Measurements from ENCODE around the gene ZYG11B.

The ZYG11B gene

DNA sequence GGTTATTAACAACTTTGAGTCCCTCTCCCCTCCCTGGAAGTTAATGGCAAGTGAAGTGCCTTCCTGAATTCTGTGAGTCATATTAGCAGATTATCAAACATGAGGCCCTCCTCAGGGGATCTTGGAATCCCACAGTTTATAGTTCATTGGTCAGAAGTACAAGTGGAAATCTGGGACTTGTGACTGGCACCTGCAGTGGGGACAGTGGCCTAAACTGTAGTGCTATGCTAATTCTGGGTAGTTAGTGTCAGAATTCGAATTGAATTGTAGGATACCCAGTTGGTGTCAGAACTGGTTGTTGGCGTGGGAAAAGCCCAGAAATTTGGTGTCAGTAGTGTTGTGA lies 26.2 kb downstream of the ZYG11B start:
- Histone ChIP-seq H3K4me3 (ENCODE audit: low read depth in 1 of 2, low read length in 2 of 2) (no peak overlapping the region), H3K27me3 (ENCODE audit: insufficient read depth, low read length, poor library complexity) (no peaks in the 10 kb centered on the region), H3K4me1 (ENCODE audit: insufficient read depth, low read length) (no peaks in the 10 kb centered on the region), H4K20me1 (ENCODE audit: insufficient read depth, low read length) (no peaks in the 10 kb centered on the region; the same call in 1 of the 2 replicates), H3K27ac (ENCODE audit: low read length) (no peak overlapping the region), H3K36me3 (ENCODE audit: insufficient read depth, low read length) (peaks cover 3% of the 10 kb centered on the region; the same call in 1 of the 2 replicates), H3K9me3 (ENCODE audit: insufficient read depth, low read length, severe bottlenecking) (no peaks in the 10 kb centered on the region), H3K79me2 (ENCODE audit: insufficient read depth, low read length) (0 out of 2 replicates have a peak, but pooled peaks cover 4% of the 10 kb centered on the region), H3K9ac (ENCODE audit: low read depth, low read length) (no peak overlapping the region), H3K4me2 (ENCODE audit: insufficient read depth, low read length) (no peak overlapping the region), H2AFZ (ENCODE audit: low read depth, low read length) (no peak overlapping the region)
- DNase-seq: no peak
- ATAC-seq (ENCODE audit: insufficient read depth, low read depth): no peak
- TF ChIP-seq EZH2 (IDR thresholded peaks at IDR 0.05; ENCODE audit: borderline replicate concordance, low read depth, low read length, severe bottlenecking) (no peak), CTCF (IDR thresholded peaks at IDR 0.05; ENCODE audit: borderline replicate concordance, extremely low read depth, low read length, poor library complexity, severe bottlenecking) (no peak)

GRCh38 chr1:52753169-52753568 lies 26.9 kb downstream of the ZYG11B start:
- TF ChIP-seq EZH2 (IDR thresholded peaks at IDR 0.05; ENCODE audit: borderline replicate concordance, low read depth, low read length, severe bottlenecking) (no peak), CTCF (IDR thresholded peaks at IDR 0.05; ENCODE audit: borderline replicate concordance, extremely low read depth, low read length, poor library complexity, severe bottlenecking) (no peak)
- DNase-seq (no peak), ATAC-seq (ENCODE audit: insufficient read depth, low read depth) (no peak)
- peaks cover 10% of the 10 kb centered on the region; the same call in 1 of the 2 replicates for H3K36me3 ChIP-seq (ENCODE audit: insufficient read depth, low read length)
- no peak overlapping the region for H3K9ac ChIP-seq (ENCODE audit: low read depth, low read length)
- H3K27me3 ChIP-seq (ENCODE audit: insufficient read depth, low read length, poor library complexity): no peaks in the 10 kb centered on the region
- no peak overlapping the region for H3K4me2 ChIP-seq (ENCODE audit: insufficient read depth, low read length)
- H4K20me1 ChIP-seq (ENCODE audit: insufficient read depth, low read length): no peaks in the 10 kb centered on the region; the same call in 1 of the 2 replicates
- no peak overlapping the region for H3K27ac ChIP-seq (ENCODE audit: low read length)
- no peaks in the 10 kb centered on the region for H3K9me3 ChIP-seq (ENCODE audit: insufficient read depth, low read length, severe bottlenecking)
- no peaks in the 10 kb centered on the region for H3K4me1 ChIP-seq (ENCODE audit: insufficient read depth, low read length)
- H2AFZ ChIP-seq (ENCODE audit: low read depth, low read length): no peak overlapping the region
- H3K79me2 ChIP-seq (ENCODE audit: insufficient read depth, low read length): 0 out of 2 replicates have a peak, but pooled peaks cover 4% of the 10 kb centered on the region
- no peak overlapping the region for H3K4me3 ChIP-seq (ENCODE audit: low read depth in 1 of 2, low read length in 2 of 2)

DNA sequence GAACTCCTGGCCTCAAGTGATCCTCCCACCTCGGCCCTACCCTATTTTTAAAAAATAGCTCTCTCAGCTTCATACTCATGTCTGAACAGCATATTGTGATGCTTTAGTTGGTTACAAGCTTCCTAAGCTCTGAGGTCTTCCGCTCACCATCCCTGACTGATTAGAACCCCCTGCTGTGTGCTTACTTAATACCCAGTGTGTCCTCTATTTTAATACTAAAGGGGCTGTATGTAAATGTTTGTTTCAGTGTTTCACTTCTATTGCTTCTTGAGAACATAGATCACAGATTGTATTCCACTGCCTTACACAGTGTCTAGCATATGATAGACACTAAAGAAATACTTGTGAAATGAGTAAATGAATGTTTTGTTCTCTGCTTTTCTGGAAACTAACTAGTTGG lies 29.8 kb downstream of the ZYG11B start:
- Histone ChIP-seq H4K20me1 (ENCODE audit: insufficient read depth, low read length) (no peaks in the 10 kb centered on the region), H3K4me1 (ENCODE audit: insufficient read depth, low read length) (no peaks in the 10 kb centered on the region), H3K9me3 (ENCODE audit: insufficient read depth, low read length, severe bottlenecking) (no peaks in the 10 kb centered on the region), H3K4me3 (ENCODE audit: low read depth in 1 of 2, low read length in 2 of 2) (no peak overlapping the region), H3K36me3 (ENCODE audit: insufficient read depth, low read length) (peaks cover 15% of the 10 kb centered on the region; the same call in 1 of the 2 replicates), H3K79me2 (ENCODE audit: insufficient read depth, low read length) (0 out of 2 replicates have a peak, but pooled peaks cover 4% of the 10 kb centered on the region), H3K4me2 (ENCODE audit: insufficient read depth, low read length) (no peak overlapping the region), H2AFZ (ENCODE audit: low read depth, low read length) (no peak overlapping the region), H3K27ac (ENCODE audit: low read length) (no peak overlapping the region), H3K9ac (ENCODE audit: low read depth, low read length) (no peak overlapping the region), H3K27me3 (ENCODE audit: insufficient read depth, low read length, poor library complexity) (no peaks in the 10 kb centered on the region)
- ATAC-seq (ENCODE audit: insufficient read depth, low read depth): no peak
- no peak for DNase-seq
- no peak for TF ChIP-seq CTCF (IDR thresholded peaks at IDR 0.05; ENCODE audit: borderline replicate concordance, extremely low read depth, low read length, poor library complexity, severe bottlenecking)
- TF ChIP-seq EZH2 (IDR thresholded peaks at IDR 0.05; ENCODE audit: borderline replicate concordance, low read depth, low read length, severe bottlenecking): no peak

DNA sequence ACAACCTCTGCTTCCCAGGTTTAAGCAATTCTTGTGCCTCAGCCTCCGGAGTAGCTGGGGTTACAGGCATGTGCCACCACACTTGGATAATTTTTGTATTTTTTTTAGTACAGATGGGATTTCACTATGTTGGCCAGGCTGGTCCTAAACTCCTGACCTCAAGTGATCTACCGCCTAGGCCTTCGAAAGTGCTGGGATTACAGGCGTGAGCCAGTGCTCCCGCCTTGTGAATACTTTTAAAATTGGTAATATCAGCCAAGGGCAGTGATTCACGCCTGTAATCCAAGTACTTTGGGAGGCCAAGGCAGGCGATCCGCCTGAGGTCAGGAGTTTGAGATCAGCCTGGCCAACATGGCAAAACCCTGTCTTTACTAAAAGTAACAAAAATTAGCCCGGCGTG lies 33.7 kb downstream of the ZYG11B start:
- H3K4me3 ChIP-seq (ENCODE audit: low read depth in 1 of 2, low read length in 2 of 2): no peak overlapping the region
- DNase-seq (no peak), ATAC-seq (ENCODE audit: insufficient read depth, low read depth) (no peak)
- H4K20me1 ChIP-seq (ENCODE audit: insufficient read depth, low read length): no peaks in the 10 kb centered on the region
- TF ChIP-seq CTCF (IDR thresholded peaks at IDR 0.05; ENCODE audit: borderline replicate concordance, extremely low read depth, low read length, poor library complexity, severe bottlenecking) (no peak), EZH2 (IDR thresholded peaks at IDR 0.05; ENCODE audit: borderline replicate concordance, low read depth, low read length, severe bottlenecking) (no peak)
- H3K4me2 ChIP-seq (ENCODE audit: insufficient read depth, low read length): no peak overlapping the region
- H3K9me3 ChIP-seq (ENCODE audit: insufficient read depth, low read length, severe bottlenecking): no peaks in the 10 kb centered on the region
- H3K79me2 ChIP-seq (ENCODE audit: insufficient read depth, low read length): no peaks in the 10 kb centered on the region
- peaks cover 15% of the 10 kb centered on the region; the same call in 1 of the 2 replicates for H3K36me3 ChIP-seq (ENCODE audit: insufficient read depth, low read length)
- H3K27me3 ChIP-seq (ENCODE audit: insufficient read depth, low read length, poor library complexity): no peaks in the 10 kb centered on the region
- H3K9ac ChIP-seq (ENCODE audit: low read depth, low read length): no peak overlapping the region
- H3K27ac ChIP-seq (ENCODE audit: low read length): no peak overlapping the region
- H2AFZ ChIP-seq (ENCODE audit: low read depth, low read length): no peak overlapping the region
- H3K4me1 ChIP-seq (ENCODE audit: insufficient read depth, low read length): no peaks in the 10 kb centered on the region

Data from DND-41 (cell line).